Uterus (tissue), 2 donors: ENCODE measurements around the gene FAM20B.

ENCODE experiments used
- CTCF ChIP-seq, 4 experiments: fragments of 200-600 bp in 2 of 4; fragments of 450-650 bp in 2 of 4; sonication (generic) in 2 of 4; IDR thresholded peaks; one replicate each; pipeline ENCODE4 v1.5.1; 2016 to 2019; ENCODE audit warnings: antibody characterized with exemption in 4 of 4, mild to moderate bottlenecking in 2 of 4, moderate library complexity in 1 of 4
- POLR2A ChIP-seq, 2 donors: fragments of 450-650 bp; IDR thresholded peaks; one replicate each; pipeline ENCODE4 v1.6.1; 2016; ENCODE audit warnings: antibody characterized with exemption in 2 of 2, mild to moderate bottlenecking in 1 of 2, moderate library complexity in 1 of 2

GRCh38 chr1:179080866-179081686 is 55.4 kb downstream of the FAM20B start:
- TF ChIP-seq POLR2A (IDR thresholded peaks at IDR 0.05) (no peak), CTCF (IDR thresholded peaks at IDR 0.05) (no peak)
